Measurements from ENCODE around the gene DEFB121. TPM values are rescaled to one million over a fixed set of nuclear protein-coding genes. Genes with fewer than 3 reads are reported as not detected.

Gene DEFB121
- total RNA-seq, 1 donor from 2014 or later, result not detected

DNA sequence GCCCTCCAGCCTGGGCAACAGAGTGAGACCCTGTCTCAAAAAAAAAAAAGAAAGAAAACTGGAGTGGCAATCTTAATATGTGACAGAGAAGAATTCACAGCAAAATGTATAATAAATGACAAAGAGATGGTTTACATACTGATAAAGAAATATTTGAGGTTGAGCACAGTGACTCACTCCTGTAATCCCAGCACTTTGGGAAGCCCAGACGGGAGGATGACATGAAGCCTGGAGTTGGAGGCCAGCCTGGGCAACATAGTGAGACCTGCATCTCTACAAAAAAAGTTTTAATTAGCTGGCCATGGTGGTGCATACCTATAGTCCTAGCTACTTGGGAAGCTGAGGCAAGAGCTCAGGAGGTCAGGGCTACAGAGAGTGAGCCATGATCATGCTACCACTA, 50.0 kb downstream of the DEFB121 start:
- Mint-ChIP-seq H3K9me3 (ENCODE audit: low read depth) (peaks cover 9% of the 10 kb centered on the region), H3K4me1 (ENCODE audit: low read depth) (no peaks in the 10 kb centered on the region), H3K4me3 (ENCODE audit: unreplicated experiment) (no peak overlapping the region), H3K36me3 (ENCODE audit: low read depth) (no peaks in the 10 kb centered on the region), H3K27me3 (ENCODE audit: low read depth) (no peaks in the 10 kb centered on the region), H3K27ac (ENCODE audit: unreplicated experiment) (no peak overlapping the region)
- TF ChIP-seq, protein P1, sequence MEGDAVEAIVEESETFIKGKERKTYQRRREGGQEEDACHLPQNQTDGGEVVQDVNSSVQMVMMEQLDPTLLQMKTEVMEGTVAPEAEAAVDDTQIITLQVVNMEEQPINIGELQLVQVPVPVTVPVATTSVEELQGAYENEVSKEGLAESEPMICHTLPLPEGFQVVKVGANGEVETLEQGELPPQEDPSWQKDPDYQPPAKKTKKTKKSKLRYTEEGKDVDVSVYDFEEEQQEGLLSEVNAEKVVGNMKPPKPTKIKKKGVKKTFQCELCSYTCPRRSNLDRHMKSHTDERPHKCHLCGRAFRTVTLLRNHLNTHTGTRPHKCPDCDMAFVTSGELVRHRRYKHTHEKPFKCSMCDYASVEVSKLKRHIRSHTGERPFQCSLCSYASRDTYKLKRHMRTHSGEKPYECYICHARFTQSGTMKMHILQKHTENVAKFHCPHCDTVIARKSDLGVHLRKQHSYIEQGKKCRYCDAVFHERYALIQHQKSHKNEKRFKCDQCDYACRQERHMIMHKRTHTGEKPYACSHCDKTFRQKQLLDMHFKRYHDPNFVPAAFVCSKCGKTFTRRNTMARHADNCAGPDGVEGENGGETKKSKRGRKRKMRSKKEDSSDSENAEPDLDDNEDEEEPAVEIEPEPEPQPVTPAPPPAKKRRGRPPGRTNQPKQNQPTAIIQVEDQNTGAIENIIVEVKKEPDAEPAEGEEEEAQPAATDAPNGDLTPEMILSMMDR (IDR thresholded peaks at IDR 0.05), result no peak
- DNase-seq (ENCODE audit: low spot score), result no peak

Other genes with a start within 250 kb of the DEFB121 start
- gene DEFB115, start 148.6 kb downstream of the DEFB121 start, total RNA-seq, result not detected in 3 replicates
- gene DEFB116, start 97.6 kb downstream of the DEFB121 start, total RNA-seq, result not detected in 3 replicates
- gene DEFB118, start 37.6 kb downstream of the DEFB121 start, total RNA-seq, result not detected in 3 replicates
- not detected in 3 replicates for gene DEFB119, start 15.6 kb downstream of the DEFB121 start, total RNA-seq
- not detected in 3 replicates for gene DEFB123, start 34.4 kb upstream of the DEFB121 start, total RNA-seq
- gene DEFB124, start 68.9 kb upstream of the DEFB121 start, total RNA-seq, result not detected in 3 replicates
- gene REM1, start 69.1 kb upstream of the DEFB121 start, total RNA-seq, result not detected in 3 replicates
- gene HM13, start 108.2 kb upstream of the DEFB121 start, total RNA-seq, result 228 to 277 TPM (median 269 TPM) in 3 replicates
- gene ID1, start 199.1 kb upstream of the DEFB121 start, total RNA-seq, result 7.7 to 73.7 TPM (median 9.0 TPM) in 3 replicates
- not detected in 3 replicates for gene COX4I2, start 231.7 kb upstream of the DEFB121 start, total RNA-seq